ENCODE results near the gene PAN3. TPM values are rescaled to one million over a fixed set of nuclear protein-coding genes. Genes with fewer than 3 reads are reported as not detected.

PAN3 gene
- total RNA-seq, 1 donor from 2014 or later, result 18.7 TPM

DNA sequence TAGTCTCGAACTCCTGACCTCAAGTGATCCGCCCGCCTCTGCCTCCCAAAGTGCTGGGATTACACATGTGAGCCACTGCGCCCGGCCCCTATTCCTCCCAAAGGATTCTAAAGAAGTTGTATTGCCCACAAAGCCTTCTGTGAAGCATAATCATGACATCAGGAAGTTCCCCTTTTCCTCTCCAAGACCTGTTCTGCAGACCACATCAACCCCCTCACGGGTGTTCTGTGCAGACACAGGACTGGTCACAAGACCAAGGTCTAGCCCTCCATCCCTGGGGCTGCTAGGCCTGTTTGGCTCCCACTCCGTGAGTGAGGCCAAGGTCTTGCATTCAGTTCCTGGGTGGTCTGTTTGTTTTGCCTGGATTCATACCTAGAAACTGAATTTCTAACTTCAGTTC lies 178.5 kb downstream of the PAN3 start:
- H3K36me3 Mint-ChIP-seq (ENCODE audit: low read depth), result no peaks in the 10 kb centered on the region
- H3K9me3 Mint-ChIP-seq (ENCODE audit: low read depth), result peaks cover 4% of the 10 kb centered on the region
- H3K4me3 Mint-ChIP-seq (ENCODE audit: unreplicated experiment), result no peak overlapping the region
- no peak for DNase-seq (ENCODE audit: low spot score)
- peaks cover 5% of the 10 kb centered on the region for H3K4me1 Mint-ChIP-seq (ENCODE audit: low read depth)
- H3K27ac Mint-ChIP-seq (ENCODE audit: unreplicated experiment), result no peak overlapping the region
- TF ChIP-seq, protein P1, sequence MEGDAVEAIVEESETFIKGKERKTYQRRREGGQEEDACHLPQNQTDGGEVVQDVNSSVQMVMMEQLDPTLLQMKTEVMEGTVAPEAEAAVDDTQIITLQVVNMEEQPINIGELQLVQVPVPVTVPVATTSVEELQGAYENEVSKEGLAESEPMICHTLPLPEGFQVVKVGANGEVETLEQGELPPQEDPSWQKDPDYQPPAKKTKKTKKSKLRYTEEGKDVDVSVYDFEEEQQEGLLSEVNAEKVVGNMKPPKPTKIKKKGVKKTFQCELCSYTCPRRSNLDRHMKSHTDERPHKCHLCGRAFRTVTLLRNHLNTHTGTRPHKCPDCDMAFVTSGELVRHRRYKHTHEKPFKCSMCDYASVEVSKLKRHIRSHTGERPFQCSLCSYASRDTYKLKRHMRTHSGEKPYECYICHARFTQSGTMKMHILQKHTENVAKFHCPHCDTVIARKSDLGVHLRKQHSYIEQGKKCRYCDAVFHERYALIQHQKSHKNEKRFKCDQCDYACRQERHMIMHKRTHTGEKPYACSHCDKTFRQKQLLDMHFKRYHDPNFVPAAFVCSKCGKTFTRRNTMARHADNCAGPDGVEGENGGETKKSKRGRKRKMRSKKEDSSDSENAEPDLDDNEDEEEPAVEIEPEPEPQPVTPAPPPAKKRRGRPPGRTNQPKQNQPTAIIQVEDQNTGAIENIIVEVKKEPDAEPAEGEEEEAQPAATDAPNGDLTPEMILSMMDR (IDR thresholded peaks at IDR 0.05), result no peak
- H3K27me3 Mint-ChIP-seq (ENCODE audit: low read depth), result no peaks in the 10 kb centered on the region

DNA sequence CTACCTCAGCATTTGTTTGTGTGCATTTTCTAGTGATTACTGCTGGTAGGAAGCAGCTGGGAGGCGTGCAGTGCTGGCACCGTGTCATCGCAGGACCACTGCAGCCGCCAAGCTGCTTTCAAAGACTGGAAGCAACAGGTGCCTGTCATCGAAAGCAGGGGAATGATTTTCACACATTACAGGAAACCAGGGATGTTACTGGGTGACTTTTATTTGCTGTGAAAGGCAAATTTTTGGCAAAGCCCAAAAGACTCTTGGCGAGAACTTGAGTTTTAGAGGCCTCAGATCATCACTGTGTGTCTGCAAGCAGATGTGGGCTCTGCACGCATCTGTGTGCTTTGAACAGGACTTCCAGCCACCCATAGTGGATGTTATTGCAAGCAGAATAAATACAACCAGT lies 180.2 kb downstream of the PAN3 start:
- H3K4me3 Mint-ChIP-seq (ENCODE audit: unreplicated experiment), result no peak overlapping the region
- TF ChIP-seq, protein P1 (IDR thresholded peaks at IDR 0.05), result no peak
- DNase-seq (ENCODE audit: low spot score), result no peak
- no peak overlapping the region for H3K27ac Mint-ChIP-seq (ENCODE audit: unreplicated experiment)
- peaks cover 4% of the 10 kb centered on the region for H3K9me3 Mint-ChIP-seq (ENCODE audit: low read depth)
- no peaks in the 10 kb centered on the region for H3K27me3 Mint-ChIP-seq (ENCODE audit: low read depth)
- H3K36me3 Mint-ChIP-seq (ENCODE audit: low read depth), result no peaks in the 10 kb centered on the region
- peaks cover 16% of the 10 kb centered on the region for H3K4me1 Mint-ChIP-seq (ENCODE audit: low read depth)

DNA sequence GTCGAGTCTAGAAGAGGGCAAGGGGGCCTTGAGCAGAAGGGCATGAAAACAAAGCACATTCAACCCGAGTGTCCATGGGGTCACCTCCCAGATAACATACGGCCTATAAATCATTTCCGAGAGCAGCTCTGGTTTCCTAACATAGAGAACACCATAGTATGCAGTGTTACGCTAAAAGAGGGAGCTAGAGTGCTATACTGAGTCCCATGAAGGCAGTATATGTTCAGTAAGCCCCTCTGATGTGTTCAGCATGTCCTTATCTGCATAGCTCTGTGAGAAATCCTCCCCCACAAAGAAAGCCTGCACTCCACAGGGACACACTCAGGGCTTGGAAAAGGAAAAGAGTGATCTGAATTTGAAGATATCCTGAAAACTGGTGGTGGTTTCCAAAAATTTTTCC lies 181.2 kb downstream of the PAN3 start:
- no peak overlapping the region for H3K4me3 Mint-ChIP-seq (ENCODE audit: unreplicated experiment)
- H3K27me3 Mint-ChIP-seq (ENCODE audit: low read depth), result no peaks in the 10 kb centered on the region
- H3K36me3 Mint-ChIP-seq (ENCODE audit: low read depth), result no peaks in the 10 kb centered on the region
- H3K4me1 Mint-ChIP-seq (ENCODE audit: low read depth), result peaks cover 21% of the 10 kb centered on the region
- H3K27ac Mint-ChIP-seq (ENCODE audit: unreplicated experiment), result no peak overlapping the region
- H3K9me3 Mint-ChIP-seq (ENCODE audit: low read depth), result peaks cover 4% of the 10 kb centered on the region
- DNase-seq (ENCODE audit: low spot score), result no peak
- TF ChIP-seq, protein P1 (IDR thresholded peaks at IDR 0.05), result no peak

DNA sequence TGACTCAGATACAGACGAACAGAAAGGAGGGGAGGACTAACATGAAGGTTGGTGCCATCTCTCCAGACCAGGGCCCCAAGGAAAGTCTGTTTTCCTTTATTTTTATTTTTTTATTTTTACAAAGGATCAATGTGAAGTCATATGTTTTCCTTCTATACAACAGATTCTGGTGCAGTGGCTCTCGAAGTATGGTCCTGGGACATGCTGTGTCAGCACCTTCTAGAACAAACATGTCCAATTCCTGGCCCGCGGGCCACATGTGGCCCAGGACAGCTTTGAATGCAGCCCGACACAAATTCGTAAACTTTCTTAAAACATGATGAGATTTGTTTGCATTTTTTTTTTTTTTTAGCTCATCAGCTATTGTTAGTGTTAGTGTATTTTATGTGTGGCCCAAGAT lies 181.9 kb downstream of the PAN3 start:
- H3K4me1 Mint-ChIP-seq (ENCODE audit: low read depth), result peaks cover 28% of the 10 kb centered on the region
- peaks cover 4% of the 10 kb centered on the region for H3K9me3 Mint-ChIP-seq (ENCODE audit: low read depth)
- no peak for DNase-seq (ENCODE audit: low spot score)
- H3K27ac Mint-ChIP-seq (ENCODE audit: unreplicated experiment), result no peak overlapping the region
- no peaks in the 10 kb centered on the region for H3K27me3 Mint-ChIP-seq (ENCODE audit: low read depth)
- TF ChIP-seq, protein P1 (IDR thresholded peaks at IDR 0.05), result no peak
- no peaks in the 10 kb centered on the region for H3K36me3 Mint-ChIP-seq (ENCODE audit: low read depth)
- no peak overlapping the region for H3K4me3 Mint-ChIP-seq (ENCODE audit: unreplicated experiment)

DNA sequence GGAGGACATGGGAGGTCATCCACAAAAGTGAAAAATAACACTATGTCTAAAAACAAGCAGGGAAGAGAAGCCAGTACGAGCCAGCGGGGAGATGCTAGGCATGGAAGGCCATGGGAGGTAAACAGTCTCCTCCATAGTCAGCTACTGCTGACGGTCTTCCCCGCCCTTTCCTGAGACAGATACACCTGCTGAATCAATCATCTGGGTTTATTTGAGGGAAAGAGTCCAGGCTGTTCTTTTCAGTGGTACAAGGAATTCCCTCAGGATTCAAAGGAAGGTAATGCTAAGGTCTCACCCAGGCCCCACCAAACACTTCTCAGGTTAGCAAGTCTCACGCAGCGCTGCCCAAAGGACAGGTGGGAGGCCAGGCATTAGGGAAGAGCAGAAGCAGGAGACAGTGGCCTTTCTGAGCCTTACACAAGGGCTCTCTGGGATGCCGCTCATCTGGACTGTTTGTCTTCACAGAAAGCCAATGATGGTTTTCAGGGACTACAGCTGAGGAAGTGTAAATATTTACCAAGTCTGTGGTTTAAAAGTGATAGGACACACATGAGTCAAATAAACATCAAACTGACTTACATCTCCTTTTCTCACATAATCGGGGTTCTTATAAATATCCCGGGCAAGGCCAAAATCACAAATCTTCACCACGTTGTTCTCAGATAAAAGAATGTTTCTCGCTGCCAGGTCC lies 182.7 kb downstream of the PAN3 start:
- Mint-ChIP-seq H3K9me3 (ENCODE audit: low read depth) (peaks cover 4% of the 10 kb centered on the region), H3K4me1 (ENCODE audit: low read depth) (peaks cover 29% of the 10 kb centered on the region), H3K36me3 (ENCODE audit: low read depth) (no peaks in the 10 kb centered on the region), H3K27ac (ENCODE audit: unreplicated experiment) (no peak overlapping the region), H3K4me3 (ENCODE audit: unreplicated experiment) (no peak overlapping the region), H3K27me3 (ENCODE audit: low read depth) (no peaks in the 10 kb centered on the region)
- DNase-seq (ENCODE audit: low spot score), result no peak
- TF ChIP-seq, protein P1 (IDR thresholded peaks at IDR 0.05), result no peak

All from chondrocyte (in vitro differentiated cells).